Natural killer cell (primary cell): Measurements from ENCODE around the gene OMP. TPM values are rescaled to one million over a fixed set of nuclear protein-coding genes. Genes with fewer than 3 reads are reported as not detected.

Source experiments
- ATAC-seq, 3 donors: fragments of 150-1000 bp in 2 of 3; fragments of 200-7000 bp in 1 of 3; cut with Tn5 transposase; 1 replicate in 1 of 3; 2 replicates in 2 of 3; pipeline ENCODE4 v1.10.0; 2021; ENCODE audit warnings: mild to moderate bottlenecking in 2 of 3, moderate library complexity in 2 of 3
- DNase-seq, 2 donors: peaks; one replicate each; pipeline versions ENCODE4 v3.0.0 to v3.0.0-alpha.2; 2013 to 2021; ENCODE audit warnings: mixed read lengths in 1 of 2
- H3K27ac ChIP-seq: one replicate; pipeline ENCODE4 v1.5.1; 2013; ENCODE audit warnings: mild to moderate bottlenecking, low read length
- H3K27me3 ChIP-seq: one replicate; pipeline ENCODE4 v1.6.1; 2013; ENCODE audit warnings: low read length; ENCODE audit not compliant: control insufficient read depth, insufficient read depth
- H3K36me3 ChIP-seq: one replicate; pipeline ENCODE4 v1.6.1; 2013; ENCODE audit warnings: low read length; ENCODE audit not compliant: control insufficient read depth, insufficient read depth
- H3K4me1 ChIP-seq: one replicate; pipeline ENCODE4 v1.6.1; 2013; ENCODE audit warnings: low read length; ENCODE audit not compliant: control insufficient read depth, insufficient read depth
- H3K4me3 ChIP-seq: one replicate; pipeline ENCODE4 v1.5.1; 2013; ENCODE audit warnings: low read length
- H3K9me3 ChIP-seq: one replicate; pipeline ENCODE4 v1.6.1; 2013; ENCODE audit warnings: low read length; ENCODE audit not compliant: control insufficient read depth, insufficient read depth
- H3K27ac Mint-ChIP-seq, 2 donors: one replicate each; pipeline ENCODE4 v1.8.0; 2022; ENCODE audit warnings: mild to moderate bottlenecking in 2 of 2, mixed read lengths in 2 of 2, moderate library complexity in 1 of 2
- H3K27me3 Mint-ChIP-seq, 2 donors: one replicate each; pipeline ENCODE4 v1.8.0; 2022; ENCODE audit warnings: low read depth in 2 of 2, mixed read lengths in 2 of 2
- H3K36me3 Mint-ChIP-seq: one replicate; pipeline ENCODE4 v1.8.0; 2022; ENCODE audit warnings: mixed read lengths
- H3K4me1 Mint-ChIP-seq, 2 donors: one replicate each; pipeline ENCODE4 v1.8.0; 2022; ENCODE audit warnings: mixed read lengths in 2 of 2
- H3K4me3 Mint-ChIP-seq: one replicate; pipeline ENCODE4 v1.8.0; 2022; ENCODE audit warnings: mild to moderate bottlenecking, moderate library complexity, mixed read lengths
- H3K9me3 Mint-ChIP-seq, 2 donors: one replicate each; pipeline ENCODE4 v1.8.0; 2022; ENCODE audit warnings: mixed read lengths in 2 of 2
- WGBS: methylation state at CpG from one replicate; pipeline ENCODE4 v1.1.7; 2013; ENCODE audit warnings: missing lambda C conversion rate; ENCODE audit not compliant: insufficient coverage; 5-methylcytosine and 5-hydroxymethylcytosine counted together
- intact Hi-C: fragments of 100-400 bp; cut with micrococcal nuclease; formaldehyde crosslinking; loops from one replicate; pipeline ENCODE4 v1.14.2; 2022
- total RNA-seq, 4 donors: library from RNA; stranded (reverse); fragments of 120-200 nt in 1 of 4; gene quantifications; one replicate each; pipeline versions ENCODE4 v1.2.3 to v1.2.4, GENCODE V29; 2013 to 2022
- TF ChIP-seq, protein P1 (sequence below): fragments of 200-600 bp; IDR thresholded peaks from one replicate; pipeline ENCODE4 v1.8.0; 2022; ENCODE audit warnings: antibody characterized with exemption

OMP gene
- total RNA-seq, 3 donors from 2014 or later (not counting 1 experiment from before 2014, with no cell fraction given), result 0.82 to 1.4 (median 0.85) TPM

DNA sequence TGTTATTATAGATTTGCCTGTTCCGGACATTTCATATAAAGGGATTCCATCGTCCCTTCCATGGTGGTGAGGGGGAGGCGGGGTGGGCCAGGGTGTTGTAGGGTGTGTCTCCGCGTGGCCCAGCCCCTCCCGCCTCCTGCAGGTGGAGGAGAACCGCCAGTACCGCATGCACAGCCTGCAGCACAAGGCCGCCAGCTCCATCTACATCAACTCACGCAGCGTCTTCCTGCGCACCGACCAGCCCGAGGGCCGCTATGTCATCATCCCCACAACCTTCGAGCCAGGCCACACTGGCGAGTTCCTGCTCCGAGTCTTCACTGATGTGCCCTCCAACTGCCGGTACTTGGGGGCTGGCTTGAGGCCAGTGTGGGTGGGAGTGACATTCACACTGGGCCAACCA, 17.9 kb downstream of the OMP start:
- no peak overlapping the region for H3K4me3 Mint-ChIP-seq
- intact Hi-C loops, result no loop called here

DNA sequence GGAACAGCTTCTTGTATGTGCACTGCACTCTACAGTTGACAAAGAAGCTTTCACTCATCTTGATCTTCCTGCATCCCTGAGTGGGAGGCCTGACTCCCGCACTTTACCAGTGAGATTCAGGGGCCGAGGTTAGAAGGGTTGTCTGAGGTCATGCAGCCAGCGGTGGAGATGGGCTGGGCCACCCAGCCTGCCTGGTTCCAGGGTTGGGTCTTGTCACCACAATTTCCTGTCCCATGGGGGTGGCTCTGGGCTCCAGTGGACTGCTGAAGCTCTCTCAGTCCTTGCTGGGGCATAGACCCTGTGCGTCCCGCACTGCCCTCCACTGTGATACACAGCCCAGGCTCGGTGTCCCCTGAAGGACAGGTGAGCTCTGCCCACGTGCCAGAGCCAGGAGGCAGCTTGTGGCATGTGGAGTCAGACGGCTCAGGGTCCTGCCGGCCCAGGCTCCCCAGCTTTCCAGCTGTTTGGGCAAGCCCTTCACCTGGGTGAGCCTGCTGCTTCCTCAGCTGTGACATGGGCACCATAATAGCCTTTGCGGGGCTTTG, 18.5 kb downstream of the OMP start:
- H3K36me3 ChIP-seq, result no peaks in the 10 kb centered on the region
- DNase-seq (no peak), ATAC-seq (no peak)
- Mint-ChIP-seq H3K36me3 (no peaks in the 10 kb centered on the region), H3K27ac (peak overlapping the region in 1 of 2 donors; percentile 49), H3K27me3 (peaks cover 0 to under 1% of the 10 kb centered on the region in 2 donors), H3K4me1 (peaks cover 9 to 10% of the 10 kb centered on the region in 2 donors), H3K4me3 (no peak overlapping the region), H3K9me3 (no peaks in the 10 kb centered on the region)
- no peaks in the 10 kb centered on the region for H3K9me3 ChIP-seq
- H3K27me3 ChIP-seq, result no peaks in the 10 kb centered on the region
- WGBS, result 64% methylated on average over 10 of the region's 10 CpGs
- no peak overlapping the region for H3K27ac ChIP-seq
- H3K4me3 ChIP-seq, result no peak overlapping the region
- TF ChIP-seq, protein P1, sequence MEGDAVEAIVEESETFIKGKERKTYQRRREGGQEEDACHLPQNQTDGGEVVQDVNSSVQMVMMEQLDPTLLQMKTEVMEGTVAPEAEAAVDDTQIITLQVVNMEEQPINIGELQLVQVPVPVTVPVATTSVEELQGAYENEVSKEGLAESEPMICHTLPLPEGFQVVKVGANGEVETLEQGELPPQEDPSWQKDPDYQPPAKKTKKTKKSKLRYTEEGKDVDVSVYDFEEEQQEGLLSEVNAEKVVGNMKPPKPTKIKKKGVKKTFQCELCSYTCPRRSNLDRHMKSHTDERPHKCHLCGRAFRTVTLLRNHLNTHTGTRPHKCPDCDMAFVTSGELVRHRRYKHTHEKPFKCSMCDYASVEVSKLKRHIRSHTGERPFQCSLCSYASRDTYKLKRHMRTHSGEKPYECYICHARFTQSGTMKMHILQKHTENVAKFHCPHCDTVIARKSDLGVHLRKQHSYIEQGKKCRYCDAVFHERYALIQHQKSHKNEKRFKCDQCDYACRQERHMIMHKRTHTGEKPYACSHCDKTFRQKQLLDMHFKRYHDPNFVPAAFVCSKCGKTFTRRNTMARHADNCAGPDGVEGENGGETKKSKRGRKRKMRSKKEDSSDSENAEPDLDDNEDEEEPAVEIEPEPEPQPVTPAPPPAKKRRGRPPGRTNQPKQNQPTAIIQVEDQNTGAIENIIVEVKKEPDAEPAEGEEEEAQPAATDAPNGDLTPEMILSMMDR, result no peak
- no peaks in the 10 kb centered on the region for H3K4me1 ChIP-seq
- intact Hi-C loops, result no loop called here

More for the DNA sequence above, 17.9 kb downstream of the OMP start:
- WGBS, result 95% methylated on average over 19 of the region's 19 CpGs
- Mint-ChIP-seq H3K4me1 (peaks cover 9 to 10% of the 10 kb centered on the region in 2 donors), H3K36me3 (no peaks in the 10 kb centered on the region), H3K27me3 (no peaks in the 10 kb centered on the region), H3K27ac (peak overlapping the region in 1 of 2 donors; percentile 49), H3K9me3 (no peaks in the 10 kb centered on the region)
- TF ChIP-seq, protein P1, result no peak
- ATAC-seq (no peak), DNase-seq (no peak)
- Histone ChIP-seq H3K4me3 (no peak overlapping the region), H3K27me3 (no peaks in the 10 kb centered on the region), H3K36me3 (no peaks in the 10 kb centered on the region), H3K4me1 (no peaks in the 10 kb centered on the region), H3K9me3 (no peaks in the 10 kb centered on the region), H3K27ac (no peak overlapping the region)

DNA sequence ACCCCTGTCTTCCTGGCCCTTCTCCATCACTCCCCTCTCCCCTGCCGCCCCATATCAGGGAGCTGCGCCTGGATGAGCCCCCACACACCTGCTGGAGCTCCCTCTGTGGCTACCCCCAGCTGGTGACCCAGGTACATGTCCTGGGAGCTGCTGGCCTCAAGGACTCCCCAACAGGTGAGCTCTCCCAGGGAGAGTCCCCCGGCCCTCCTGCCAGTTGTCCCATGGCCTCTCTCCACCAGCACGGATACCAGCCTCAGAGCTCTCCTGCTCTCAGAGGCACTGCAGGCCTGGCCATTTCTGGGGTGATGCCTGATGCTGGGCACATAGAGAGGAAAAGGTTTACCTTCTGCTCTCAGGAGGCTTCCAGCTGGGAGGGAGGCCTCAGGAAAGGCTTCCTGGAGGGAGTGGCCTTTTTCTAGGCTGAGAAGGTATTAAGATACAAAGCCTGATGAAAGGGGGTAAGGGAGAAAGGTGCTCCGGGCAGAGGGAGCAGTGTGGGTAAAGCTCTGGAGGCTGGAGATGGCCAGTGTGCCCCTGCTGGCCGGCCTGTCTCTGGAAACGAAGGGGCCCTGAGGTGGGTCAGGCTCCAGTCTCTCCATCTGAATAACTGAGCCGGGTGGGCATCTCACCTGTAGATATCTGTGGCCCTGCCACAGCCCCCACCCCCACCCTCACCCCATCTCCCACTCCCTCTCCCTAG, 19.4 kb downstream of the OMP start:
- Mint-ChIP-seq H3K4me3 (no peak overlapping the region), H3K4me1 (peaks cover 9 to 15% of the 10 kb centered on the region in 2 donors), H3K36me3 (no peaks in the 10 kb centered on the region), H3K27ac (no peak overlapping the region), H3K27me3 (peaks cover 0 to 4% of the 10 kb centered on the region in 2 donors), H3K9me3 (no peaks in the 10 kb centered on the region)
- Histone ChIP-seq H3K4me3 (no peak overlapping the region), H3K27me3 (peaks cover 2% of the 10 kb centered on the region), H3K4me1 (peaks cover 3% of the 10 kb centered on the region), H3K9me3 (no peaks in the 10 kb centered on the region), H3K36me3 (no peaks in the 10 kb centered on the region), H3K27ac (no peak overlapping the region)
- WGBS, result 89% methylated on average over 8 of the region's 8 CpGs
- ATAC-seq (no peak), DNase-seq (no peak)
- intact Hi-C loops, result no loop called here
- TF ChIP-seq, protein P1, result no peak
